GM12878 (cell line): Measurements from ENCODE around the gene NFATC3. TPM values are rescaled to one million over a fixed set of nuclear protein-coding genes. Genes with fewer than 3 reads are reported as not detected.

Experiments
- ATAC-seq: fragments of 200-7000 bp; cut with Tn5 transposase; 3 replicates; pipeline ENCODE4 v1.9.1; 2020; ENCODE audit warnings: mild to moderate bottlenecking, moderate library complexity
- BruUV-seq: library from RNA; stranded (reverse); fragments of 400-500 nt; replicated peaks from 2 replicates; lab custom pipeline; 2021; lab: Mats Ljungman, UMichigan
- CTCF ChIA-PET: fragments of 300-600 bp; sonication (Branson Sonifier 250); formaldehyde crosslinking; extraction: SDS; loops from one replicate; lab custom pipeline; 2021; ENCODE audit warnings: inconsistent platforms; lab: Yijun Ruan, JAX
- POLR2A ChIA-PET: fragments of 350-600 bp; formaldehyde crosslinking; extraction: SDS; loops from one replicate; lab custom pipeline; 2021; ENCODE audit warnings: inconsistent platforms; lab: Charles Lee
- RAD21 ChIA-PET: fragments of 300-600 bp; sonication (Branson Sonifier 250); formaldehyde crosslinking; loops from one replicate; lab custom pipeline; 2023; ENCODE audit warnings: antibody characterized with exemption; ENCODE audit not compliant: unreplicated experiment; lab: Charles Lee
- SMC1A ChIA-PET: fragments of 300-600 bp; sonication (Branson Sonifier 250); formaldehyde crosslinking; loops from one replicate; lab custom pipeline; 2023; ENCODE audit not compliant: unreplicated experiment, uncharacterized antibody; lab: Charles Lee
- DNase-seq: peaks from one replicate; pipeline ENCODE4 v3.0.0-alpha.2; 2011; ENCODE audit warnings: low read depth, low spot score
- FAIRE-seq: peaks from 3 replicates; lab custom pipeline; 2011; peaks lifted over from hg19 to GRCh38; lab: Jason Lieb, UNC
- H2AFZ ChIP-seq: 2 replicates; pipeline ENCODE4 v1.6.0; 2011; ENCODE audit warnings: low read depth, low read length, control low read depth; ENCODE audit not compliant: control insufficient read depth
- H3K27ac ChIP-seq: 2 replicates; pipeline ENCODE4 v1.5.1; 2011; ENCODE audit warnings: control low read depth; ENCODE audit not compliant: control insufficient read depth, insufficient read depth
- H3K27me3 ChIP-seq, 2 experiments: replicated peaks in 1 of 2; 2 replicates each; pipeline versions ENCODE4 v1.6.0 to v1.6.1; 2011; ENCODE audit warnings: low read length in 1 of 2; ENCODE audit not compliant: control insufficient read depth in 2 of 2, insufficient read depth in 2 of 2
- H3K36me3 ChIP-seq, 2 experiments: 2 replicates each; pipeline ENCODE4 v1.5.1; 2011; ENCODE audit warnings: low read length in 1 of 2; ENCODE audit not compliant: control insufficient read depth in 2 of 2, insufficient read depth in 2 of 2
- H3K4me1 ChIP-seq: 2 replicates; pipeline ENCODE4 v1.6.1; 2011; ENCODE audit warnings: mild to moderate bottlenecking, low read length, moderate library complexity, mixed read lengths; ENCODE audit not compliant: control insufficient read depth, insufficient read depth
- H3K4me2 ChIP-seq: 2 replicates; pipeline ENCODE4 v1.6.0; 2011; ENCODE audit warnings: control low read depth; ENCODE audit not compliant: control insufficient read depth, insufficient read depth
- H3K4me3 ChIP-seq: fragments of 200-600 bp; sonication (generic); 2 replicates; pipeline ENCODE4 v1.5.1; 2016
- H3K79me2 ChIP-seq: 2 replicates; pipeline ENCODE4 v1.6.0; 2011; ENCODE audit warnings: low read length; ENCODE audit not compliant: control insufficient read depth, insufficient read depth
- H3K9ac ChIP-seq: 2 replicates; pipeline ENCODE4 v1.8.0; 2011; ENCODE audit warnings: low read length, control low read depth, mixed read lengths; ENCODE audit not compliant: control insufficient read depth, insufficient read depth
- H3K9me3 ChIP-seq: replicated peaks from 3 replicates; pipeline ENCODE4 v1.5.1; 2011; ENCODE audit warnings: mild to moderate bottlenecking, low read length; ENCODE audit not compliant: control insufficient read depth, insufficient read depth
- H4K20me1 ChIP-seq: 2 replicates; pipeline ENCODE4 v1.6.0; 2011; ENCODE audit not compliant: control insufficient read depth, insufficient read depth
- CTCF ChIP-seq, 3 experiments: IDR thresholded peaks in 2 of 3; conservative IDR thresholded peaks in 1 of 3; 2 replicates each; pipeline ENCODE4 v1.5.1; 2011; ENCODE audit warnings: low read depth in 3 of 3, low read length in 3 of 3, mild to moderate bottlenecking in 3 of 3, control low read depth in 2 of 3, moderate library complexity in 2 of 3, inconsistent platforms in 1 of 3, mixed read lengths in 1 of 3; ENCODE audit not compliant: control insufficient read depth in 2 of 3, insufficient read depth in 1 of 3; ENCODE audit errors: extremely low read depth in 1 of 3
- PAX5 ChIP-seq: IDR thresholded peaks from 2 replicates; pipeline ENCODE4 v1.6.1; 2011; ENCODE audit warnings: low read depth, low read length, borderline replicate concordance
- PAX8 ChIP-seq: fragments of 450-650 bp; IDR thresholded peaks from 2 replicates; pipeline ENCODE4 v1.6.1; 2017; ENCODE audit warnings: mild to moderate bottlenecking, moderate library complexity
- RAD21 ChIP-seq: IDR thresholded peaks from 2 replicates; pipeline ENCODE4 v1.6.1; 2011; ENCODE audit warnings: mild to moderate bottlenecking, low read depth, low read length, moderate library complexity; ENCODE audit not compliant: insufficient read depth
- SMC3 ChIP-seq: IDR thresholded peaks from 2 replicates; pipeline ENCODE4 v1.6.1; 2011; ENCODE audit warnings: low read length, improper control_type of control experiment, borderline replicate concordance
- ZBED1 ChIP-seq: IDR thresholded peaks from 2 replicates; pipeline ENCODE4 v1.6.1; 2016; ENCODE audit warnings: borderline replicate concordance
- WGBS: methylation state at CpG from one replicate; pipeline ENCODE4 v1.1.6; 2016; ENCODE audit warnings: low lambda C conversion rate; ENCODE audit not compliant: insufficient replicate concordance, insufficient coverage; ENCODE audit errors: missing lambda C conversion rate; 5-methylcytosine and 5-hydroxymethylcytosine counted together
- in situ Hi-C: fragments of 300-500 bp; cut with MboI; formaldehyde crosslinking; loops from 9 replicates; pipeline ENCODE4 v1.14.3; 2018; ENCODE audit warnings: mixed read lengths
- intact Hi-C: fragments of 100-400 bp; cut with micrococcal nuclease; formaldehyde crosslinking; loops from one replicate; pipeline ENCODE4 v1.14.2; 2022; ENCODE audit not compliant: unreplicated experiment
- polyA plus RNA-seq, 11 experiments: library from polyadenylated mRNA; depleted of rRNA in 4 of 11; unstranded in 6 of 11; stranded (reverse) in 5 of 11; fragments of >200 nt; fragmentation: Nextera tagmentation in 4 of 11; fragmentation: Illumina TruSeq in 1 of 11; extraction: Ambion mirVana in 4 of 11; extraction: Trizol in 1 of 11; gene quantifications; 1 replicate in 1 of 11; 2 replicates in 10 of 11; pipeline versions ENCODE4 v1.2.1 to v1.2.3, GENCODE V29; 2011 to 2016; ENCODE audit warnings: inconsistent platforms in 2 of 11, missing spikeins in 2 of 11, low read depth in 1 of 11
- total RNA-seq, 4 experiments: library from RNA; depleted of rRNA in 3 of 4; stranded (reverse); fragments of >200 nt in 3 of 4; fragmentation: Illumina TruSeq in 1 of 4; extraction: Trizol in 1 of 4; gene quantifications; 2 replicates each; pipeline versions ENCODE4 v1.2.1 to v1.2.3, GENCODE V29; 2013 to 2021

The NFATC3 gene
- total and polyA plus RNA-seq, 10 of the 15 experiments (the other 5 are each of a cell fraction or from before 2014, with no cell fraction given): 4.2 to 37.6 (median 24.9) TPM

GRCh38 chr16:68116256-68116867 lies 31.2 kb downstream of the NFATC3 start:
- ATAC-seq (peak; percentile 59), FAIRE-seq (no peak), DNase-seq (no peak)
- WGBS: 98% methylated on average over 2 of the region's 2 CpGs
- no peak overlapping the region for H3K4me2 ChIP-seq
- RAD21 ChIA-PET: interaction anchor here (1.0 to 1.3 kb wide), 2 partner anchors 22 to 230 kb away, joined by 3 to 4 read pairs; no protein-coding TSS in a partner anchor
- H3K27ac ChIP-seq: no peak overlapping the region
- SMC1A ChIA-PET: interaction anchor here (0.6 to 6.2 kb wide), 4 partner anchors 16 to 360 kb away, joined by 3 to 45 read pairs (median 30); partner anchors contain the start of gene NFATC3
- H3K9ac ChIP-seq: no peak overlapping the region
- peaks cover 19% of the 10 kb centered on the region for H3K4me1 ChIP-seq
- H4K20me1 ChIP-seq: no peaks in the 10 kb centered on the region
- CTCF ChIA-PET: interaction anchor here (1.0 to 5.4 kb wide), 5 partner anchors 22 to 111 kb away, joined by 4 to 58 read pairs (median 9); partner anchors contain the start of gene NFATC3
- H3K27me3 ChIP-seq: no peaks in the 10 kb centered on the region
- no peaks in the 10 kb centered on the region; a peak in 1 of 4 replicates for H3K36me3 ChIP-seq
- POLR2A ChIA-PET: interaction anchor here (1.6 kb wide), 1 partner anchor 45 kb away, joined by 4 read pairs; no protein-coding TSS in a partner anchor
- TF ChIP-seq SMC3: peak; percentile 34; the same call in 1 of the 2 replicates
- TF ChIP-seq PAX8: no peak
- TF ChIP-seq ZBED1: no peak
- peak; percentile 61 for TF ChIP-seq RAD21
- TF ChIP-seq PAX5: no peak
- peak; percentile 47 to 58 (median 57); a peak in 5 of 6 replicates for TF ChIP-seq CTCF (IDR thresholded peaks at IDR 0.05 in 2 of 3, conservative IDR thresholded peaks at IDR 0.05 in 1 of 3; ENCODE audit: control insufficient read depth in 2 of 3, extremely low read depth in 1 of 3, insufficient read depth in 1 of 3, low read depth in 3 of 3, low read length in 3 of 3)
- peaks cover 2% of the 10 kb centered on the region; the same call in 1 of the 3 replicates for H3K9me3 ChIP-seq
- in situ Hi-C loops: no loop called here
- intact Hi-C loops: no loop called here
- no peak overlapping the region for H3K4me3 ChIP-seq
- peaks cover 53% of the 10 kb centered on the region for H3K79me2 ChIP-seq
- no TSS peak for BruUV-seq
- H2AFZ ChIP-seq: no peak overlapping the region
